GM06990 (cell line): ENCODE data around the gene AFF1.
"Not testable (repeated sequence)": the region's sequence is repeated elsewhere in the genome, so short reads cannot be mapped to it uniquely, and the experiment has no call there.

Experiments used
- DNase-seq: peaks from one replicate; pipeline ENCODE4 v3.0.0-alpha.2; 2011; ENCODE audit not compliant: insufficient read length; ENCODE audit errors: extremely low read depth
- H3K27me3 ChIP-seq: replicated peaks from 2 replicates; pipeline ENCODE4 v1.6.0; 2011; ENCODE audit warnings: low read length; ENCODE audit not compliant: control insufficient read depth, insufficient read depth
- H3K36me3 ChIP-seq: 2 replicates; pipeline ENCODE4 v1.5.1; 2011; ENCODE audit warnings: low read length; ENCODE audit not compliant: control insufficient read depth, insufficient read depth
- H3K4me3 ChIP-seq: replicated peaks from 2 replicates; pipeline ENCODE4 v1.5.1; 2011; ENCODE audit warnings: low read depth, mild to moderate bottlenecking, control low read depth, low read length
- TF ChIP-seq, protein P1 (sequence below): IDR thresholded peaks from 2 replicates; pipeline ENCODE4 v1.5.1; 2011; ENCODE audit warnings: low read length, control low read depth, mild to moderate bottlenecking, inconsistent platforms; ENCODE audit not compliant: insufficient read depth, poor library complexity, severe bottlenecking

AFF1 gene

GRCh38 chr4:87032884-87033533 is 98.2 kb downstream of the AFF1 start:
- DNase-seq: no peak
- Histone ChIP-seq H3K27me3 (no peaks in the 10 kb centered on the region), H3K36me3 (no peaks in the 10 kb centered on the region), H3K4me3 (no peak overlapping the region)
- TF ChIP-seq, protein P1, sequence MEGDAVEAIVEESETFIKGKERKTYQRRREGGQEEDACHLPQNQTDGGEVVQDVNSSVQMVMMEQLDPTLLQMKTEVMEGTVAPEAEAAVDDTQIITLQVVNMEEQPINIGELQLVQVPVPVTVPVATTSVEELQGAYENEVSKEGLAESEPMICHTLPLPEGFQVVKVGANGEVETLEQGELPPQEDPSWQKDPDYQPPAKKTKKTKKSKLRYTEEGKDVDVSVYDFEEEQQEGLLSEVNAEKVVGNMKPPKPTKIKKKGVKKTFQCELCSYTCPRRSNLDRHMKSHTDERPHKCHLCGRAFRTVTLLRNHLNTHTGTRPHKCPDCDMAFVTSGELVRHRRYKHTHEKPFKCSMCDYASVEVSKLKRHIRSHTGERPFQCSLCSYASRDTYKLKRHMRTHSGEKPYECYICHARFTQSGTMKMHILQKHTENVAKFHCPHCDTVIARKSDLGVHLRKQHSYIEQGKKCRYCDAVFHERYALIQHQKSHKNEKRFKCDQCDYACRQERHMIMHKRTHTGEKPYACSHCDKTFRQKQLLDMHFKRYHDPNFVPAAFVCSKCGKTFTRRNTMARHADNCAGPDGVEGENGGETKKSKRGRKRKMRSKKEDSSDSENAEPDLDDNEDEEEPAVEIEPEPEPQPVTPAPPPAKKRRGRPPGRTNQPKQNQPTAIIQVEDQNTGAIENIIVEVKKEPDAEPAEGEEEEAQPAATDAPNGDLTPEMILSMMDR: no peak

- TF ChIP-seq, protein P1: no peak
- no peak overlapping the region for H3K4me3 ChIP-seq
- no peak for DNase-seq
- H3K36me3 ChIP-seq: no peaks in the 10 kb centered on the region
- no peaks in the 10 kb centered on the region for H3K27me3 ChIP-seq
These were observed 99.1 kb downstream of the AFF1 start for GRCh38 chr4:87033902-87034301.

- DNase-seq: no peak
- TF ChIP-seq, protein P1: no peak
These were observed 99.7 kb downstream of the AFF1 start for GRCh38 chr4:87034527-87034926.

DNA sequence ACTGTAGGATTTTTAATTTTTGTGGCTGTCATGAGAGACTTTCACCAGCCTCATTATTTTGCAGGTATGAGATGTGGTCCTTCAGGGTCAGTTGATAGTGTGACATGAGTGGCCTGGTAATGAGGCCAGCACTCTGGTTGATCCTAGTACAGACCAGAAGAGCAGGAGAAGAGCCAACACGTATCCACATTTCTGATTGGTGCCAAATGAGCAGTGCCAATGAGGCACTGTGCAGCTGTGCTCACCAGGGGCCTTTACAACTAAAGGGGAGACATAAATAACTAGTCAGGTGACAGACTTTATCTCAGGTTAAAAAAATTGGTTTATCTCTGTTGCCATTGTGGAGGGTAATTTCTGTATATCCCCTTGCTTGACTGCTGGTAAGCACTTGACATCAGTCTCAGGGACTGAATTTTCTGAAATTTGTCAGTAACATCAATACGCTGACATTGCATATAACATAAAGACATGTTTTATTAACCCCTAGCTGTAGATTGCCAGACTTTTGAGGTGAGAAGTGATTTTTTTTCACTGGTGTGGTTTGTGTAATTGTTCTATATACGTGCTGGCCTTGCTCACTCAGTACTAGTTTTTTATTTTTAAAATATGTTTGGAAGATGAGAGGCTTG is 101.2 kb downstream of the AFF1 start:
- no peaks in the 10 kb centered on the region for H3K27me3 ChIP-seq
- TF ChIP-seq, protein P1: no peak
- no peak for DNase-seq
- no peaks in the 10 kb centered on the region for H3K36me3 ChIP-seq
- no peak overlapping the region for H3K4me3 ChIP-seq

More at GRCh38 chr4:87034527-87034926, 99.7 kb downstream of the AFF1 start:
- Histone ChIP-seq H3K4me3 (no peak overlapping the region), H3K27me3 (no peaks in the 10 kb centered on the region), H3K36me3 (no peaks in the 10 kb centered on the region)

DNA sequence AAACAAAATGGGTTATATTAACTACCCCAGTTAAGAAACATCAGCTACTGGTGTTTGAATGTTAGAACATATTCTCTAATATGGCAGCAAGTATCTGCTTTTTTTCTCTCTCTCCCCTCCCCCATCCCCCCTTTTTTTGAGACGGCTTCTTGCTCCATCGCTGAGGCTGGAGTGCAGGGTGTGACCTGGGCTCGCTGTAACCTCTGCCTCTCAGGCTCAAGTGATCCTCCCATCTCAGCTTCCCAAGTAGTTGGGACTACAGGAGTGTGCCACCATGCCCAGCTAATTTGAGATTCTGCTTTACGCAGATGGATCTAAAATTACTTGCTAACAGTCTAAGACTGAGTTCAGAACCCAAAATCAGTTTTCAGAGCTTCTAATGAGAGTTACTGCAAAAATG is 101.9 kb downstream of the AFF1 start:
- Histone ChIP-seq H3K27me3 (no peaks in the 10 kb centered on the region), H3K36me3 (no peaks in the 10 kb centered on the region), H3K4me3 (no peak overlapping the region)
- TF ChIP-seq, protein P1: no peak
- DNase-seq: no peak

DNA sequence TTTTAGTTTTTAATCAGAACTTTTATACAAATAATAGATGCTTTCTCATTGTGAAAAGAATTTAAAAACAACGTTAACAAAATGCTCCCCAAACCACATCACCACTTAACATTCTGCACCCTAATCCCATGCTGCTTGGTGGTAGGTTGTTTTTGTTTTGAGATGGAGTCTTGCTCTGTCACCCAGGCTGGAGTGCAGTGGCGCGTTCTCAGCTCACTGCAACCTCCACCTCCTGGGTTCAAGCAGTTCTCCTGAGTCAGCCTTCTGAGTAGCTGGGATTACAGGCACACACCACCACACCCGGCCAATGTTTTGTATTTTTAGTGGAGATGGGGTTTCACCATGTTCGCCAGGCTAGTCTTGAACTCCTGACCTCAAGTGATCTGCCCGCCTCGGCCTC is 102.4 kb downstream of the AFF1 start:
- not testable (repeated sequence) for DNase-seq, H3K36me3 ChIP-seq, H3K27me3 ChIP-seq, H3K4me3 ChIP-seq
